Smooth muscle cell (in vitro differentiated cells): ENCODE measurements around the gene NKX2-2. TPM values are rescaled to one million over a fixed set of nuclear protein-coding genes. Genes with fewer than 3 reads are reported as not detected.

Source experiments
- DNase-seq: peaks from one replicate; lab custom pipeline; 2025; ENCODE audit not compliant: unreplicated experiment; lab: John Stamatoyannopoulos, UW
- H2AFZ ChIP-seq: fragments of 200-600 bp; sonication (generic); 2 replicates; pipeline ENCODE4 v1.6.0; 2016; ENCODE audit warnings: antibody characterized with exemption, low read depth, mild to moderate bottlenecking
- H3F3A ChIP-seq: fragments of 200-600 bp; sonication (generic); 2 replicates; pipeline ENCODE4 v1.6.0; 2017; ENCODE audit warnings: antibody characterized with exemption, low read depth
- H3K27ac ChIP-seq: fragments of 200-600 bp; sonication (generic); 2 replicates; pipeline ENCODE4 v1.5.1; 2016; ENCODE audit warnings: low read depth, mild to moderate bottlenecking
- H3K27me3 ChIP-seq: fragments of 200-600 bp; sonication (generic); 2 replicates; pipeline ENCODE4 v1.6.1; 2016; ENCODE audit warnings: low read depth, mild to moderate bottlenecking
- H3K36me3 ChIP-seq: fragments of 200-600 bp; sonication (generic); 2 replicates; pipeline ENCODE4 v1.5.1; 2016; ENCODE audit warnings: low read depth
- H3K4me1 ChIP-seq: fragments of 200-600 bp; sonication (generic); 2 replicates; pipeline ENCODE4 v1.5.1; 2016; ENCODE audit warnings: low read depth
- H3K4me2 ChIP-seq: fragments of 200-600 bp; sonication (generic); 2 replicates; pipeline ENCODE4 v1.6.0; 2016; ENCODE audit warnings: mild to moderate bottlenecking
- H3K4me3 ChIP-seq: fragments of 200-600 bp; sonication (generic); 2 replicates; pipeline ENCODE4 v1.5.1; 2016; ENCODE audit warnings: mild to moderate bottlenecking
- H3K79me2 ChIP-seq: fragments of 200-600 bp; sonication (generic); 2 replicates; pipeline ENCODE4 v1.6.0; 2016; ENCODE audit warnings: low read depth, mild to moderate bottlenecking
- H3K9ac ChIP-seq: fragments of 200-600 bp; sonication (generic); 2 replicates; pipeline ENCODE4 v1.6.0; 2016; ENCODE audit warnings: low read depth
- H3K9me3 ChIP-seq: fragments of 200-600 bp; sonication (generic); replicated peaks from 2 replicates; pipeline ENCODE4 v1.5.1; 2016; ENCODE audit warnings: low read depth
- H4K20me1 ChIP-seq: fragments of 200-600 bp; sonication (generic); 2 replicates; pipeline ENCODE4 v1.6.0; 2016; ENCODE audit warnings: low read depth
- CTCF ChIP-seq: fragments of 200-600 bp; sonication (generic); IDR thresholded peaks from 2 replicates; pipeline ENCODE4 v1.5.1; 2017; ENCODE audit warnings: borderline replicate concordance, mild to moderate bottlenecking, antibody characterized with exemption; ENCODE audit not compliant: insufficient read depth, poor library complexity, severe bottlenecking
- WGBS: methylation state at CpG from one replicate; pipeline ENCODE4 v1.1.7; 2016; ENCODE audit warnings: low lambda C conversion rate; 5-methylcytosine and 5-hydroxymethylcytosine counted together
- polyA plus RNA-seq: library from polyadenylated mRNA; unstranded; fragments of >200 nt; fragmentation: Nextera tagmentation; extraction: Ambion mirVana; gene quantifications from 2 replicates; pipeline ENCODE4 v1.2.1, GENCODE V29; 2016
- total RNA-seq: library from RNA; depleted of rRNA; stranded (reverse); fragments of >200 nt; gene quantifications from 2 replicates; pipeline ENCODE4 v1.2.3, GENCODE V29; 2014

The NKX2-2 gene
- total and polyA plus RNA-seq, 2 experiments from 2014 or later, result not detected

- Histone ChIP-seq H3K9me3 (no peaks in the 10 kb centered on the region), H2AFZ (no peak overlapping the region), H4K20me1 (no peaks in the 10 kb centered on the region), H3K36me3 (no peaks in the 10 kb centered on the region), H3K9ac (no peak overlapping the region), H3K4me3 (no peak overlapping the region), H3K4me2 (peak overlapping the region; percentile 93), H3K27ac (no peak overlapping the region), H3K27me3 (peaks cover 100% of the 10 kb centered on the region), H3K4me1 (peaks cover 42% of the 10 kb centered on the region), H3F3A (no peaks in the 10 kb centered on the region), H3K79me2 (no peaks in the 10 kb centered on the region)
- DNase-seq, result no peak
- TF ChIP-seq CTCF, result no peak
- 3% methylated on average over 30 of the region's 30 CpGs for WGBS
Observed at GRCh38 chr20:21513181-21513663, 642 bp downstream of the NKX2-2 start.

- H2AFZ ChIP-seq, result no peak overlapping the region
Observed at GRCh38 chr20:21512634-21513180, 1.2 kb downstream of the NKX2-2 start.

GRCh38 chr20:21511850-21512633, 1.8 kb downstream of the NKX2-2 start:
- Histone ChIP-seq H3K79me2 (no peaks in the 10 kb centered on the region), H3K27me3 (peaks cover 100% of the 10 kb centered on the region), H4K20me1 (no peaks in the 10 kb centered on the region), H3K36me3 (no peaks in the 10 kb centered on the region), H3F3A (no peaks in the 10 kb centered on the region), H3K27ac (no peak overlapping the region), H3K9ac (no peak overlapping the region), H3K4me2 (peak overlapping the region; percentile 93), H2AFZ (no peak overlapping the region), H3K9me3 (no peaks in the 10 kb centered on the region), H3K4me3 (peak overlapping the region; percentile 47), H3K4me1 (peaks cover 42% of the 10 kb centered on the region)
- no peak for DNase-seq
- WGBS, result 2% methylated on average over 72 of the region's 76 CpGs
- TF ChIP-seq CTCF, result no peak

More at GRCh38 chr20:21512634-21513180, 1.2 kb downstream of the NKX2-2 start:
- Histone ChIP-seq H3F3A (no peaks in the 10 kb centered on the region), H3K36me3 (no peaks in the 10 kb centered on the region), H3K4me3 (peak overlapping the region; percentile 47), H3K4me1 (peaks cover 42% of the 10 kb centered on the region), H3K79me2 (no peaks in the 10 kb centered on the region), H3K27ac (no peak overlapping the region), H4K20me1 (no peaks in the 10 kb centered on the region), H3K27me3 (peaks cover 100% of the 10 kb centered on the region), H3K9ac (no peak overlapping the region), H3K9me3 (no peaks in the 10 kb centered on the region), H3K4me2 (peak overlapping the region; percentile 93)
- 4% methylated on average over 34 of the region's 34 CpGs for WGBS
- TF ChIP-seq CTCF, result no peak
- no peak for DNase-seq
